Parathyroid adenoma (tissue), 2 donors: ENCODE measurements around the gene SLAMF7.

Source experiments
- H2AFZ ChIP-seq: fragments of 300-600 bp; sonication (generic); one replicate; pipeline ENCODE4 v1.7.0; 2017; ENCODE audit warnings: antibody characterized with exemption, mild to moderate bottlenecking
- H3K27ac ChIP-seq: fragments of 300-600 bp; sonication (generic); one replicate; pipeline ENCODE4 v1.7.0; 2017
- H3K27me3 ChIP-seq: fragments of 300-600 bp; sonication (generic); one replicate; pipeline ENCODE4 v1.7.0; 2017; ENCODE audit warnings: low read length; ENCODE audit not compliant: control insufficient read depth, insufficient read depth
- H3K36me3 ChIP-seq: fragments of 300-600 bp; sonication (generic); one replicate; pipeline ENCODE4 v1.7.0; 2017; ENCODE audit warnings: low read length; ENCODE audit not compliant: control insufficient read depth, insufficient read depth
- H3K4me1 ChIP-seq: fragments of 300-600 bp; sonication (generic); one replicate; pipeline ENCODE4 v1.7.0; 2017; ENCODE audit warnings: control low read depth
- H3K4me2 ChIP-seq: fragments of 300-600 bp; sonication (generic); one replicate; pipeline ENCODE4 v1.7.0; 2017; ENCODE audit warnings: low read length
- H3K4me3 ChIP-seq: fragments of 300-600 bp; sonication (generic); one replicate; pipeline ENCODE4 v1.7.0; 2017; ENCODE audit warnings: low read depth, low read length
- H3K79me2 ChIP-seq: fragments of 300-600 bp; sonication (generic); one replicate; pipeline ENCODE4 v1.7.0; 2017; ENCODE audit warnings: control low read depth
- H3K9ac ChIP-seq: fragments of 300-600 bp; sonication (generic); one replicate; pipeline ENCODE4 v1.7.0; 2017; ENCODE audit warnings: mild to moderate bottlenecking
- H3K9me3 ChIP-seq: fragments of 300-600 bp; sonication (generic); one replicate; pipeline ENCODE4 v1.7.0; 2017; ENCODE audit warnings: low read length; ENCODE audit not compliant: control insufficient read depth
- CTCF ChIP-seq: fragments of 300-600 bp; sonication (generic); IDR thresholded peaks from one replicate; pipeline ENCODE4 v1.7.0; 2017; ENCODE audit warnings: antibody characterized with exemption, mild to moderate bottlenecking
- donor health status: primary hyperparathyroidism.

The SLAMF7 gene

DNA sequence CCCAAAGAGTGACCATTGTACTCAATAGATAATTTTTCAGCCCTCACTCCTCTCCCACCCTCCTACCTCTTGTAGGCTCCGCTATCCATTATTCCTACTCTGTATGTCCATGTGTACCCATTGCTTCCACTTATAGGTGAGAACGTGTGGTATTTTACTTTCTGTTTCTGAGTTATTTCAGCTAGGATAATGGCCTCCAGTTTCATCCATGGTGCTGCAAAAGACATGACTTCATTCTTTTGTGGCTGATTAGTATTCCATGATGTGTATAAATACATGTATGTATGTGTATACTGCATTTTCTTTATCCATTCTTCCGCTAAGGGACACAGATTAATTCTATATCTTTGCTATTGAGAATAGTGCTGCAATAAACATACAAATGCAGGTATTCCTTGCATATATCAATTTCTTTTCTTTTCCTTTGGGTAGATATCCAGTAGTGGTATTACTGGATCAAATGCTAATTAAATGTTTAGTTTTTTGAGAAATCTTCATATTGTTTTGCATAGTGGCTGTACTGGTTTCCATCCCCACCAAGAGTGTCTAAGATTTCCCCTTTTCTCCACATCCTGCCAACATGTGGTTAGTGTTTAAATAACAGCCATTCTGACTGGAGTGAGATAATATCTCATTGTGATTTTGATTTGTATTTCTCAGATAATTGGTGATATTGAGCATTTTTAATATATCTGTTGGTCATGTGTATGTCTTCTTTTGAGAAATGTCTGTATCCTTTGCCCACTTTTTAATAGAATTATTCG lies 61.8 kb downstream of the SLAMF7 start:
- H3K4me2 ChIP-seq = no peak overlapping the region
- TF ChIP-seq CTCF = no peak
- no peak overlapping the region for H3K27ac ChIP-seq
- no peaks in the 10 kb centered on the region for H3K4me1 ChIP-seq
- no peaks in the 10 kb centered on the region for H3K27me3 ChIP-seq
- no peak overlapping the region for H3K9ac ChIP-seq
- no peaks in the 10 kb centered on the region for H3K79me2 ChIP-seq
- no peaks in the 10 kb centered on the region for H3K9me3 ChIP-seq
- no peaks in the 10 kb centered on the region for H3K36me3 ChIP-seq
- H3K4me3 ChIP-seq = no peak overlapping the region
- H2AFZ ChIP-seq = no peak overlapping the region

GRCh38 chr1:160801836-160802580 lies 63.0 kb downstream of the SLAMF7 start:
- TF ChIP-seq CTCF = no peak
- Histone ChIP-seq H3K4me3 (no peak overlapping the region), H3K36me3 (no peaks in the 10 kb centered on the region), H3K27me3 (no peaks in the 10 kb centered on the region), H3K9ac (no peak overlapping the region), H3K4me1 (no peaks in the 10 kb centered on the region), H2AFZ (no peak overlapping the region), H3K9me3 (no peaks in the 10 kb centered on the region), H3K4me2 (no peak overlapping the region), H3K79me2 (no peaks in the 10 kb centered on the region), H3K27ac (no peak overlapping the region)
